NCI-H128 (cell line): Measurements from ENCODE around the gene KLK4.
"Not testable (repeated sequence)": the region's sequence is repeated elsewhere in the genome, so short reads cannot be mapped to it uniquely, and the experiment has no call there.

Source experiments
- DNase-seq: peaks from one replicate; lab custom pipeline; 2025; ENCODE audit not compliant: unreplicated experiment; lab: John Stamatoyannopoulos, UW

The KLK4 gene

GRCh38 chr19:50916069-50916468 lies 4.9 kb upstream of the KLK4 start:
- no peak for DNase-seq

DNA sequence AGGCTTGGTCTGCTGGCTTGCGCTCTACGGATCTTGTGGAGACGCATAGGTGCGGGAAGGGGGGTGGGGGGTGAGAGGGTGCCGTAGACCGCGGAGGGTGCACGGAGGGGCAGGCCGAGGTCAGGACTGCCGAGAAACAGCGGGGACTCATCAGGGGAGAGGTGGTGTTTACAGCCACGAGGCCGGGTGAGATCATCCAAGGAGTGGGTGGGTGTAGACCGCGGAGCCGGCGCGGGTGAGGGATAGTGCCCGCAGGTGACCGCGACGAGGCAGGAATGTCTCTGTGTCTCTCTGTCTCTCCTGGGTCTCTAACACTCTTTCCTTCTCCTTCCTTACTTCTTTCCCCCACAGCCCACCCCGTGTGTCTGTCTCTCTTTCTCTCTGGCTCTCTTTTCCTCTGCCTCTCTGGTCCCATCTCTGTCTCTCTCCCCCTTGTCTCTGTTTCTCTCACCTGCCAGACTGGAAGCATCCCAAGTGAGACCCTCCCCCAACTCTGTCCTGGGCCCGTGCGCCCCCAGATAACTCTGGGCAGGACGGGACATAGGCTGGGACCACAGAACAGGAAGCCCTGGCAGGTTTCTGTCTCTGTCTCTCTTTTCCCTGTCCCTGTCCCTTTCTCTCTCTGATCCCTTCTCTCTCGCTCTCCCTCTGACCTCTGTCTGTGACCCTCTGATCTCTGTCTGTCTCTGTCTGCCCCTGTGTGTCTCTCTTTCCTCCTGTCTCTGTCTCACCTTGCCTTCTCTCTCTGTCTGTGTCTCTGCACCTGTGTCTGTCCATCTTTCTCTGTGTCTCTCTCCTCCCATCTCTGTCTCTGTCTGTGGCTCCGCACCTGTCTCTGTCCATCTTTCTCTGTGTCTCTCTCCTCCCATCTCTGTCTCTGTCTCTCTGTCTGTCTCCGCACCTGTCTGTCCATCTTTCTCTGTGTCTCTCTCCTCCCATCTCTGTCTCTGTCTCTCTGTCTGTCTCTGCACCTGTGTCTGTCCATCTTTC lies 1.8 kb upstream of the KLK4 start:
- DNase-seq: no peak

- no peak for DNase-seq
Observed at GRCh38 chr19:50912102-50912599, 956 bp upstream of the KLK4 start.

- no peak for DNase-seq
Observed at GRCh38 chr19:50910722-50911121, 473 bp downstream of the KLK4 start.

DNA sequence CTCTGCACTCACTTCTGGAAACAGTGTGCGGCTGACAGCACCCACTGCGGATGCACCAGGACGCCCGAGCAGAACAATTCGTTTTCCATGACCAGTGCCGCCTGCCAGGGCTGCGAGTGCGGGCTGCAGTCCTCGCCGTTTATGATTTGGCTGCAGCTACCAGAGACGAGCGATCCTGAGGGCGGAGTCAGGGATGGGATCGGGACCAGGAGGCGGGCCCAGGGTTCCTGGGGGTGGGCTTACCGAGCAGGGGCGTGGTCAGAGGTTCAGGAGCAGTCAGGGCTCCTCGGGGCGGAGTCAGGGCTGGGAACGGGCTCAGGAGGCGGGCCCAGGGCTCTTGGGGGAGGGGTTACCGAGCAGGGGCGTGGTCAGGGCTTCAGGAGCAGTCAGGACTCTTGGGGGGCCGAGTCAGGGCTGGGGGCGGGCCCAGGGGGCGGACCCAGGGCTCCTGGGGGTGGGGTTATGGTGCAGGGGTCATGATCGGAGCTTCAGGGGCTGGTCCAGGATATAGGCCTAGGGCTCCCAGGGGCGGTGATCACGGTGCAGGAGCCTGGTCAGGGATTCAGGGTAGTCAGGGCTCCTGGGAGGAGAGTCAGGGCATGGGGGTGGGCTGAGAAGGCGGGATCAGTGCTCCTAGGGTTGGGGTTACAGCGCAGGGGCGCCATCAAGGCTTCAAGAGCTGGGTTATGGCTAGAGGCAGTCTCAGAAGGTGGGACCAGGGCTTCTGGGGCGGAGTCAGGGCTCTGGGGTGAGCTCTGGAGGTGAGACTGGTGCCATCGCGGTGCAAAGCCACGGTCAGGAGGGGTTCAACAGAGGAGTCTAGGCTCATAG lies 1.7 kb downstream of the KLK4 start:
- no peak for DNase-seq

DNA sequence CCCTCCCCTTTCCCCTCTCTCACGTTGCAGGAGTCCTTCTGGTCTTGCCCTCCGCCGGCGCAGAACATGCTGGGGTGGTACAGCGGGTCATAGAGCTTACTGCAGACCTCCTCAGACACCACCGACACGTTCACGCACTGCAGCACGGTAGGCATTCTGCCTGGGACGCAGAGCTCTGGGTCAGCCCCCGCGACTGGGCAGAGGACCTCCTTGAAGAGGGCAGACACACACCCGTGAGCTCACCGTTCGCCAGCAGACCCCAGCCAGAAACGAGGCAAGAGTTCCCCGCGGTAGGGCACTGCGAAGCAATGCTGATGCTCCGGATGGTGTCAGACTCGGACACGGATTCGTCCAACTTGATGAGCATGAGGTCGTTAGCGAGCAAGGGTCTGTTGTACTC lies 2.9 kb downstream of the KLK4 start:
- no peak for DNase-seq

DNA sequence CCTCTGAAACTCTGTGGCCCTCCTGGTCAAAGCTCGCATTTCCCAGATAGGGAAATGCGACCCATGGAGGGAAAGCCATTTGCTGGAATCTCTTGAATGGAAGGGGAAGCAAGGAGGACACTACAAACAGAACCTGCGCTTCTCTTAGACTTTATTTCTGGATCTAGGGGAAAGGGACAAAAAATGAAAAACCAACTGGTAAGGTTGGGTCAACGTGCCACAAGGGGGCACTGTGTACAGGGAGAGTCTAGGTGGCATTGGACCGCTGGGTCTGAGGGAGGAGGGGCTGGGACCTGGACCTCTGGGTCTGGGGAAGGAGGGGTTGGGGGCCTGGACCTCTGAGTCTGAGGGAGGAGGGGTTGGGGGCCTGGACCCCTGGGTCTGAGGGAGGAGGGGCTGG lies 5.0 kb downstream of the KLK4 start:
- no peak for DNase-seq

GRCh38 chr19:50902640-50903039 lies 8.6 kb downstream of the KLK4 start:
- no peak for DNase-seq

DNA sequence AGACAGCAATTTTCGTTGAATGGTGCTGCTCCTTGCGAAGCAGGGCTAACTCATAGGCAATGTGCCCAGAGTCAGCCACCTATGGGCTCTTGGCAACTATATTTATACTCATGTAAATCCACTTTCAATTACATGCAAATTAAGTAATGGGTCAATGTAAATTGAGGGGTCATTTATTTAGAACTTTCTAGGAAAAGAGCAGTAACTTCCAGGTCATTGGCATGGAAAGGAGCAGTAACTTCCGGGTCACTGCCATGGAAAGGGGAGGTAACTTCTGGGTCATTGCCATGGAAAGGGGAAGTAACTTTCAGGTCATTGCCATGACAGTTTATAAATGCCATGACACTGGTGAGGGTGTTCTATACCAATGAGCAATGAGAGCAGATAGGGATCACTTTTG lies 11.6 kb downstream of the KLK4 start:
- DNase-seq: no peak

GRCh38 chr19:50898018-50898417 lies 13.2 kb downstream of the KLK4 start:
- no peak for DNase-seq

GRCh38 chr19:50897612-50898011 lies 13.6 kb downstream of the KLK4 start:
- no peak for DNase-seq

- no peak for DNase-seq
Observed at GRCh38 chr19:50897191-50897607, 14.0 kb downstream of the KLK4 start.

GRCh38 chr19:50896591-50897190 lies 14.5 kb downstream of the KLK4 start:
- no peak for DNase-seq

DNA sequence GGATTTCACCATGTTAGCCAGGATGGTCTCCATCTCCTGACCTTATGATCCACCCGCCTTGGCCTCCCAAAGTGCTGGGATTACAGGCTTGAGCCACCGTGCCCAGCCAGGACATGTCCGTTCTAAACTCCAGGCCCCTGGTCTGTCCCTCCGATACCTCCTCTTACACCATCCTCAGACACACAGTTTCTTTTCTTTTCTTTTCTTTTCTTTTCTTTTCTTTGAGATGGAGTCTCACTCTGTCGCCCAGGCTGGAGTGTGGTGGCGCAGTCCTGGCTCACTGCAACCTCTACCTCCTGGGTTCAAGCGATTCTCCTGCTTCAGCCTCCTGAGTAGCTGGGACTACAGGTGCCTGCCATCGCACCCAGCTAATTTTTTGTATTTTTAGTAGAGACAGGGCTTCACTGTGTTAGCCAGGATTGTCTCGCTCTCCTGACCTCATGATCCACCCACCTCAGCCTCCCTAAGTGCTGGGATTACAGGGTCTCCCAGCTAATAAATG lies 15.1 kb downstream of the KLK4 start:
- not testable (repeated sequence) for DNase-seq

DNA sequence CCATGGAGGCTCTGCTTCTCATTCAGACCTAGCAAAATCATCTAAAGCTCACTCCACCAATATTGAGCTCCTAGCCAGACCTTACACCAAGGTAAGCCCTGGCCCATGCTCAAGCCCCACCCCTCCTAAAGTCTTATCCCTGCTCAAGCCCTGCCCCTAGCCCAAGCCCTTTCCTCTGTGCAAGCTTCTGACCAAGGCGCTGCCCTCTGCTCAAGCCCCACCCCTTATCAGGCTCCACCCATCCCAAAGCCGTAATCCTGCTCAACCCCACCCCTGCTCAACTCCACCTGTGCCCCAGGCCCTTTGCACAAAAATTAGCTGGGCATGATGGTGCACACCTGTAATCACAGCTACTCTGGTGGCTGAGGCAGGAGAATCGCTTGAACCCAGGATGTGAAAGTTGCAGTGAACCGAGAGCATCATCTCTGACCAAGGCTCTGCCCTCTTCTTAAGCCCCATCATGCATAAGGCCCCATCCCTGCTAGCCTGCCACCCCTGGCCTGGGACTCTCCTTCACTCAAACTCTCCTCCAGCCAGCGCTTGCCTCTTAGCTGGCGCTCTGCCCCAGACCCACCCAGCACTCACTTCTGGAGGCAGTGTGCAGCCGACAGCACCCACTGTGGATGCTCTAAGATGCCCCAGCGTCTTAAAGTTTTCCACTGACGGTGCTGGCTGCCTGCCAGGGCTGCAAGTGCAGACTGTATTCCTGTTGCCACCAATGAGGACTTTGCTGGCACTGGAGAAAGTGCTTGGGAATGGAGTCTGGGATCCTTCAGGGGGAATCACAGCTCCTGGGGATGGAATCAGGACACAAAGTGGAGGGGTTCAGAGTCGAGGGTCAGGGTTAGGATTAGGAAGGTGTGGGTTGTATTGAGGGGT lies 16.5 kb downstream of the KLK4 start:
- no peak for DNase-seq

DNA sequence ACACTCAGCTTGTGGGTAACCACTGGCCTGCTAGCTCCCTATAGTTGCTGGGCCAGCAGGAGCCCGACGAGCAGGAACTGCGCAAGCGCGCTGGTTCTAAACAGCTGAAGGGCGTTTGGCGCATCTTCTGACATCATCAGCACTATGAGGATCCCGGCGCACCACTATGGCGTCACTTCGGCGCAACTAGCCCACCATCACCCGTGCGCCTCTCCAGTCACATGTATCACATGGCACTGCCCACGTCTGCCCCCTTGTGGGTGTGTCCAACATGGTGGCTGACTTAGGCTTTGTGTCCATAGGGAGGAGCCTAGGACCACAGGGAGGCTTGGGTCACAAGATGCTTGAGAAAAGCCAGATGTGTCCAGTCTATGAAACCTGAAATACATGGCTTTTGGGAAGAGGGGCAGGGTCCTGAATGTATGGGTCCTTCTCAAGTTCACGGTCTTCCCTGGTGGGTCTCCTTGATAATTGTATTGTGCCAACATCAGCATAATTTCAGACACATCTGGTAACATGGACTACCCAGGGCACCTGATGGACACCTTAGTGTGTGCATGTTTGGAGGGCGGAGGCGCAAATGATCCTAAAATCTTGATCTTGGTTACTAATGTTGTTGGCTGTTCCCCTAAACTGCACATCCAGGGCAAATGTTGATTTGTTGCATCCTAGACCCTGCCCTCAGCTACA lies 18.0 kb downstream of the KLK4 start:
- DNase-seq: no peak

DNA sequence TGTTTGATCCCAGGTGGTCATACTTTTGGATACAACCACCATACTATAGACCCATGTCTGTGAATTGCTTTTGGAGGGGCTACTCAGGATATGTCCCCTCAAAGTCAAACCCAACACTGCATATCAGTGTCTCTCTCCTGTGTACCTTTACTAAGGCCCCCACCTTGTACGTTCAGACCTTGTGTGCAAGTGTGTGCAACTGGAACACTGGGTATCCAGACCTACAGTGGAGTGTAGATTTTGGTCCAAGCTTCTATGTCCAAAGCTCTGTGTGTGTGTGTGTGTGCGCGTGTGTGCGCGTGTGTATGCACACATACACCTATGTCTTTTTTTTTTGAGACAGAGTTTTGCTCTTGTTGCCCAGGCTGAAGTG lies 20.0 kb downstream of the KLK4 start:
- no peak for DNase-seq

DNA sequence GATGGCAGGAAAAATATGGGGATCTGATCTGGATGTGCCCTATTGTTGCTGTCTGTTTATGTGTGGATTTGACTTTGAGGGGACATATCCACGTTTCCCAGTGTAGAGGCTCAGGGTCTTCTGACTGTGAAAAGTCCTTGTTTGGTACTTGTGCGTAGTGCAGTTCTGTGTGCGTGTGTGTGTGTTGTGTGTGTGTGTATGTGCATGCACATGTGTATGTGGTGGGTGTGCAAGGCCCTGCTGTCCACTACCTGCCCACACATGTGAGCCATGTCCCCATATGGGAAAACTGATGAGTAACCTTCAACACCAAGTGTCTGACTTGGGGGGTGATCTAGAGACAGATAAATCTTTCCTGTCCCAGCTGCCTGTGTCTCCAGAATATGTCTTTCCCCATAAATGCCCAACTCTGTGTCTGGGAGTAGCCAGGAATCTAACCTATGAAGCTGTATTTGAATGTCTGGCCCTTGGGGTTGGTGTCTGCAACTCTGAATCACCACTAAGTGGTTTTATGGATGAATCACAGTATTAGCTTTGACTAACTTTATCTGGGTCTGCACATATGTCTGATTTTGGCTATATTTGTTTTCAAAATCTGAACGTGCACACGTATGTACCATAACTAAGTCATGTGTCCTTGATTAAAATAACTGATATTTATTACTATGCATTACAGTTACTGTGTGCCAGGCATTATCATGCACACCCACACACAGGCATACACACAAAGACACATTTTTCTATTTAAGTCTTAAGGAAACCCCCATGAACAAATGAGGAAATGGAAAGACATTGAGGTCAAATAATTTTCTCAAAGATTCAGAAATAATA lies 20.6 kb downstream of the KLK4 start:
- DNase-seq: no peak

- no peak for DNase-seq
Observed at GRCh38 chr19:50889638-50890037, 21.6 kb downstream of the KLK4 start.
